A549 (cell line): Measurements from ENCODE around the gene BEST4.

ENCODE experiments used
- GATA3 ChIP-seq: IDR thresholded peaks from 2 replicates; pipeline ENCODE4 v1.6.1; 2012; ENCODE audit warnings: borderline replicate concordance
- NPAS2 ChIP-seq: fragments of 250-450 bp; sonication (Bioruptor Pico); IDR thresholded peaks from 2 replicates; pipeline ENCODE4 v1.8.0; 2022; ENCODE audit warnings: mild to moderate bottlenecking, moderate library complexity, borderline replicate concordance
- RFX5 ChIP-seq: fragments of 450-650 bp; IDR thresholded peaks from 2 replicates; pipeline ENCODE4 v1.7.1; 2014; ENCODE audit warnings: antibody characterized with exemption, mild to moderate bottlenecking, moderate library complexity
- RNF2 ChIP-seq: fragments of 200-600 bp; sonication (generic); IDR thresholded peaks from 2 replicates; pipeline ENCODE4 v1.6.1; 2016; ENCODE audit warnings: low read depth, mild to moderate bottlenecking, antibody characterized with exemption, moderate library complexity, borderline replicate concordance
- SREBF2 ChIP-seq: fragments of 450-650 bp; IDR thresholded peaks from 2 replicates; pipeline ENCODE4 v1.6.1; 2014; ENCODE audit warnings: mild to moderate bottlenecking, moderate library complexity
- TF ChIP-seq, protein P1 (sequence below): fragments of >200 bp; sonication (Bioruptor Twin); formaldehyde crosslinking; IDR thresholded peaks from 3 replicates; pipeline ENCODE4 v1.5.1; 2016
- TF ChIP-seq, protein P2 (sequence below): fragments of 200-600 bp; sonication (generic); IDR thresholded peaks from 2 replicates; pipeline ENCODE4 v1.6.1; 2016; ENCODE audit warnings: antibody characterized with exemption, mild to moderate bottlenecking, moderate library complexity

DNA sequence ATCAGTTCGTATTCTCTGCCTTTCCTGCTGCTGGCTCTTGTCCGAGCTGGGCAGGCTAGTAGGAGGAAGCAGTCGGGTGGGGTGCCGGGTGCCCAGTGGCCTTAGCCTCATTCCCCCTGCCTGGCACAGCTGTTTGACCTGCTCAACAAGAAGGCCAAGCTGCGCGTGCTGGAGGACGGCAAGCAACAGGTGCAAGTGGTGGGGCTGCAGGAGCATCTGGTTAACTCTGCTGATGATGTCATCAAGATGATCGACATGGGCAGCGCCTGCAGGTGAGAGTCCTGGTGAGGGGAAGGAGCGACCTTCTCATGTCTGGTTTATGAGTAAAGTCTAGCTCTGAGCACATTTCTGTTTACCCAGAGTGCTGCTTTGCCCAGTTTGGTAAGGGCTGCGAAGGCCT lies 28.9 kb downstream of the BEST4 start:
- TF ChIP-seq, protein P1, sequence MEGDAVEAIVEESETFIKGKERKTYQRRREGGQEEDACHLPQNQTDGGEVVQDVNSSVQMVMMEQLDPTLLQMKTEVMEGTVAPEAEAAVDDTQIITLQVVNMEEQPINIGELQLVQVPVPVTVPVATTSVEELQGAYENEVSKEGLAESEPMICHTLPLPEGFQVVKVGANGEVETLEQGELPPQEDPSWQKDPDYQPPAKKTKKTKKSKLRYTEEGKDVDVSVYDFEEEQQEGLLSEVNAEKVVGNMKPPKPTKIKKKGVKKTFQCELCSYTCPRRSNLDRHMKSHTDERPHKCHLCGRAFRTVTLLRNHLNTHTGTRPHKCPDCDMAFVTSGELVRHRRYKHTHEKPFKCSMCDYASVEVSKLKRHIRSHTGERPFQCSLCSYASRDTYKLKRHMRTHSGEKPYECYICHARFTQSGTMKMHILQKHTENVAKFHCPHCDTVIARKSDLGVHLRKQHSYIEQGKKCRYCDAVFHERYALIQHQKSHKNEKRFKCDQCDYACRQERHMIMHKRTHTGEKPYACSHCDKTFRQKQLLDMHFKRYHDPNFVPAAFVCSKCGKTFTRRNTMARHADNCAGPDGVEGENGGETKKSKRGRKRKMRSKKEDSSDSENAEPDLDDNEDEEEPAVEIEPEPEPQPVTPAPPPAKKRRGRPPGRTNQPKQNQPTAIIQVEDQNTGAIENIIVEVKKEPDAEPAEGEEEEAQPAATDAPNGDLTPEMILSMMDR: no peak
- TF ChIP-seq, protein P2, sequence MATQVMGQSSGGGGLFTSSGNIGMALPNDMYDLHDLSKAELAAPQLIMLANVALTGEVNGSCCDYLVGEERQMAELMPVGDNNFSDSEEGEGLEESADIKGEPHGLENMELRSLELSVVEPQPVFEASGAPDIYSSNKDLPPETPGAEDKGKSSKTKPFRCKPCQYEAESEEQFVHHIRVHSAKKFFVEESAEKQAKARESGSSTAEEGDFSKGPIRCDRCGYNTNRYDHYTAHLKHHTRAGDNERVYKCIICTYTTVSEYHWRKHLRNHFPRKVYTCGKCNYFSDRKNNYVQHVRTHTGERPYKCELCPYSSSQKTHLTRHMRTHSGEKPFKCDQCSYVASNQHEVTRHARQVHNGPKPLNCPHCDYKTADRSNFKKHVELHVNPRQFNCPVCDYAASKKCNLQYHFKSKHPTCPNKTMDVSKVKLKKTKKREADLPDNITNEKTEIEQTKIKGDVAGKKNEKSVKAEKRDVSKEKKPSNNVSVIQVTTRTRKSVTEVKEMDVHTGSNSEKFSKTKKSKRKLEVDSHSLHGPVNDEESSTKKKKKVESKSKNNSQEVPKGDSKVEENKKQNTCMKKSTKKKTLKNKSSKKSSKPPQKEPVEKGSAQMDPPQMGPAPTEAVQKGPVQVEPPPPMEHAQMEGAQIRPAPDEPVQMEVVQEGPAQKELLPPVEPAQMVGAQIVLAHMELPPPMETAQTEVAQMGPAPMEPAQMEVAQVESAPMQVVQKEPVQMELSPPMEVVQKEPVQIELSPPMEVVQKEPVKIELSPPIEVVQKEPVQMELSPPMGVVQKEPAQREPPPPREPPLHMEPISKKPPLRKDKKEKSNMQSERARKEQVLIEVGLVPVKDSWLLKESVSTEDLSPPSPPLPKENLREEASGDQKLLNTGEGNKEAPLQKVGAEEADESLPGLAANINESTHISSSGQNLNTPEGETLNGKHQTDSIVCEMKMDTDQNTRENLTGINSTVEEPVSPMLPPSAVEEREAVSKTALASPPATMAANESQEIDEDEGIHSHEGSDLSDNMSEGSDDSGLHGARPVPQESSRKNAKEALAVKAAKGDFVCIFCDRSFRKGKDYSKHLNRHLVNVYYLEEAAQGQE: no peak
- TF ChIP-seq GATA3 (no peak), NPAS2 (no peak), RFX5 (no peak), RNF2 (no peak), SREBF2 (no peak)
